Amniotic epithelial cell (primary cell): ENCODE data around the gene LONRF3.

Experiments used
- DNase-seq: peaks from one replicate; pipeline ENCODE4 v3.0.0-alpha.2; 2010; ENCODE audit warnings: low read depth

Gene LONRF3

DNA sequence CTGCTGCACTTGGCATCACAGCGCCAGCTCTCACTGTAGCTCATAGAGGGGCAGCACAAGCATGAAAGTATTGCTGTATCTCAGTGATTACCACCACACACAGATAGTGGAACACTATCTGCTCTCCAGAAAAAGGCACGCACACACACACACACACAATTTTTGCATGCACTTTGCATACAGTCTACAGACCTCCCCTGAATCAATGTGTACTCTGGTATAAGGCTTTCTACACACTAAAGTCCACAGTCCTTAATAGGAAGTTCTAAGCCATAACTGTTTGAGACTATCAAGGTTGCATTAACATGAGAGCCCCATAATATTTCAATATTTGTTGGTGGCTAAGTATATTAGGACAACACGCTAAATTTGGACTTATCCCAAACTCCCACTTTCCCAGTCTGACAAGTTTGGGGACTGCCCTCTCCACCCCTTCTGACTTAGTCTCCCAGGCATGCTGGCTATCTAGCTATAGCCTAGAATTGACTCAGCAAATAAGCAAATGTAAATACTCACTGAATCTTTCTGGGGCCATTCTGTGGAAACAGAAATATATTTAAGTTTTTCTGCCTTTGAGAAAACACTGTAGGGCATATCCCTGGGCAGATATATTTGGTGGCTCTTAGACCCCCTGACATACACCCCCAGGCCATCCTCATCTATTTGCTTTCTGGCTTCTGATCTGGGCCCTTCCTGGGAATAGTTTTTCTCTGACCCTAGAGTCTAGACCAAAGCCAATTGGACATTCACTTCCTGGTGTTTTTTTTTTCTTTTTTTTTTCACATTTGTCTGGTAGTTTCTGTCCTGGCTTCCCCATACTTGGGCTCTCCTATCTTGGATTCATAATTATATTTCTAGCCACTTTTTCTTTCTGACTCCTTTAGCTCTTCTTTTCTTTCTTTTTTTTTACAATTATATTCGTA, 62.0 kb downstream of the LONRF3 start:
- DNase-seq = no peak

DNA sequence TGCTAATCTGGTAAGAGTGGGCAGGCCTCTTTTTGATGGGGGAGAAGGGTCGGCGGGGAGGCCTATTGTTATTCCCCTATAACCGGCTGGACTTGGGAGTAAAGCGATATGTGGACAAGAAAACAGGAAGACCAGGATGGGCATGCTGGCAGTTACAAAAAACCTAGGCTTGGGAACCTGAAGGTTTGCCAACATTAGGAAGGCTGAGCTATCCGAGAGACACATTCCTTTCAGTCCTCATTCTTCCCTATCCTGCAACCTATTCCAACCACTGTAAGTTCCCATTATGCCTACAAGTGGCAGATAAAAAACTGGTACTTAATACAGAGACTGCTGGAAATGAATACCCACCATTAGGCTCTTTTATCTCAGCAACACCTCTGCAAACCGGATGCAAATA, 66.0 kb downstream of the LONRF3 start:
- no peak for DNase-seq

DNA sequence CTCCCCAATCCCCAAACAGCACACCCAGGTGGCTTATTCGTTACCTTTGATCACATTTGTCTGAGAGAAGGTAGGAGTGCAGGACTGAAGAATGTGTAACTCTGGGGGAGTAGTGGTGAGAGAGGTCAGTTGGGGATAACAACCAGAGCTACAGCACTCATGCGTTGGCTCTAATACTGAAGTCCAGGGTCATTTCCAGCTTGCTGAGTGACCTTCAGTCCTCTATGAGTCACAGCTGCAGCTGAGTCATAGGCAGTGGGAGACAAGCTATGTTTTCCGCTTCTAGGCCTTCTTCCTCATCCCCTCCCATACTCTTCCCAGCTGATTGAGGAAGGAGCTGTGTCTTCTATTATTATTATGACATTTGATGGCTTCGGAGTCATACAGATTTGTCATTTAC, 66.8 kb downstream of the LONRF3 start:
- peak; percentile 83 for DNase-seq

DNA sequence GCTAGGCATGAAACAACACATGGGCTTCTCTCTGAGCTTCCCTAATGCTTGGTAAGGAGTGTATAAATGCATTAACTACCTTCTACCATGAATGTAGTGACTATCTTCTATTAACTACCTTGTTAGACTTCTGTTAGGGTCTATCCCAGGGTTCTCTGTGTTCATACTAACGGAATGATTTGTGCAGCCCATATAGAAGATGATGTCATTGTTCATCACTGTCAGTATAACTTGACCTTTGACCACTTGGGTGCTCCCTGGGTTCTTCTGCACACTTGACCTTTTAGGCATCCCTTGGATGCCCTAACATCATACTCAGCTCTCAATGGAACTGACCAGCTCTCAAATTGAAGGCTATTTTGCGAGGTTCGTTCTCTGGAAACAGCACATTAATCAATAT, 67.6 kb downstream of the LONRF3 start:
- DNase-seq = no peak

DNA sequence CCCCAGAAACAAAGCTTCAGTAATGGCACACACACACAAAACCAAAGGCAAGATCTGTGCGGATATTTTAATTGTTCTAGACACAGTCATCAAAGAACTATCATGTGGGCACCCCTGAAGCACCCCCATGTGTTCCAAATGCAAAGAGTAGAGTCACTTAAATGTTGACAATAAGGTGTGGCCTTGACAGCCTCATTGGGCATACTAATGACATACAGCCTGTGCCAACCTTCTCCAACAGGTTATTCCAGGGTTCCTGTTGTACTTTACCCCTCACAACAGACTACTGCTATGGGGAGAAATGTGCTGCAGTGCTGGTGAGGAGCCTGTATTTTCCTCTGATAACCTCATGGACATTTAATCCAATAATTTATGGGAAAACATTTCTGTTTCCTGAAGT, 68.6 kb downstream of the LONRF3 start:
- DNase-seq = no peak

DNA sequence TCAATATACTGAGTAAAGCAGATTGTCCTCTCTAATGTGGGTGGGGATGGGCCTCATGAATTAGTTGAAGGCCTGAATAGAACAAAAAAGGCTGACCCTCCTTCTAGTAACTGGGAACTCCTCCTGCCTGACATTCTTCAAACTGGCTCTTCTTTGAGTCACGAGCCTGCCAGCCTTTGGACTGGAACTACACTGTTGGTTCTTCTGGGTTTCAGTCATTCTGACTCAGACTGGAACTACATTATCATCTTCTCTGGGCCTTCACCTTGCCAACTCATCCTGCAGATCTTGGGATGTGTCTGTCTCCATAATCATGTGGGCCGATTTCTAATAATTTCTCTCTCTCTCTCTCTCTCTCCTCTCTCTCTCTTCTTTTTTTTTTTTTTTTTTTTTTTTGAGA, 71.5 kb downstream of the LONRF3 start:
- DNase-seq = no peak

DNA sequence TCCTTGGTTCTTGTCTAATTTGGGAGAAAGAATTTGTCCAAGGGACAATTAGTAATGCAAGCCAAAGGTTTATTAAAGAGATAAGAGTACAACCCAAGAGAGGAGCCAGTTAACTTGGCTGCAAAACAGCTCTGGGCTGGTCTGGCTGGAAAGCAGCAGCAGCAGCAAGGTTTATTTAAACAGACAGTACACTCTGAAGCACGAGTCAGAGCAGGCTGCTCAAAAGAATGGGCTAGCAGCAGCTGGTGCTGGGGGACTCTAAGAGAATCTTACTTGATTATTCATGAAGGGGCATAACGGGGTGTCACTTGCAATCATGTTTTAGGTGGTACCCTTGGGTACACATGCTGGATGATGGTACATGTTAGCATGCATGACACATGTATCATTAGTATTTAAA, 81.3 kb downstream of the LONRF3 start:
- DNase-seq = no peak

DNA sequence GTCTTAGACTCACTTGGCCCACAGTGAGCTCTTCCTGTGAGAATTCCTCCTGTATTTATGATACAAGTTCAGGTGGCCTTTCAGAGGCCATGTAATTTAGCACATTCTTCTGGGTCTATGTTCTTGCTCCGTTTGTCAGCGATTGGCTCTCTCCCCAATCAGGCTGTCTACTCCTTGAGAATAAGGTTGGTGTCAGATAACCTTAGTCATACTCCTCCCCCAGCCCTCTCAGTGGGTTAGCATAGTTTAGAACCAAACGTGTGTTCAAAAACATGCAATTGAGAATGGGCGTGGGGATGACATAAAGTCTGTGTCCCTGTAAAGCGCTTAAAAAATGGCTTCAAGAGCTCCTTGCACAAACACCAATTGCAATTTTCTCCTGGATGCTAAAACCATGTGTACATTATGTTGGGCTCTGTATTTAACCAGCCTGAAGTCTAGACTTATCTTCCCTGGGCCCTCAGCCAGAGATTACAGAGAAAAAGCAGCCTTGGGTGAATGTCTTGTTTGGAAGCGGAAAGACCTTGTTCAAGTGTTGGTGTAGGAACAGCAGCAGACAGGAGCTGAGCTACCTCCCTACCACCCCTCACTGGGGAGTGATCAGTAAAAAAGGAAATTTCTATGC, 88.4 kb downstream of the LONRF3 start:
- peak; percentile 10 for DNase-seq

DNA sequence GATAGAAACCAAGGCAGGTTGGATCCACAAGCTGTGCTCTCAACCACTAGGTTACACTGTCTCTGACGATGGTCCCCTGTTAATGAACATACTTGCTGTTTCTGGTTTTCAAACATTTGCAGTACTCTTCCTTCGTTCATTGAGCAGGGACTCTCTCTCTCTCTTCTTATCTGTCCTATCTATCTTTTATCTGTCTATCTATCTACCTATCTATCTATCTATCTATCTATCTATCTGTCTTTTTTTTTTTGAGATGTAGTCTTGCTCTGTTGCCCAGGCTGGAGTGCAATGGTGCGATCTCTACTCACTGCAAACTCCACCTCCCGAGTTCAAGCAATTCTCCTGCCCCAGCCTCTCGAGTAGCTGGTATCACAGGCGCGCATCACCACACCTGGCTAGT, 89.0 kb downstream of the LONRF3 start:
- DNase-seq = no peak

DNA sequence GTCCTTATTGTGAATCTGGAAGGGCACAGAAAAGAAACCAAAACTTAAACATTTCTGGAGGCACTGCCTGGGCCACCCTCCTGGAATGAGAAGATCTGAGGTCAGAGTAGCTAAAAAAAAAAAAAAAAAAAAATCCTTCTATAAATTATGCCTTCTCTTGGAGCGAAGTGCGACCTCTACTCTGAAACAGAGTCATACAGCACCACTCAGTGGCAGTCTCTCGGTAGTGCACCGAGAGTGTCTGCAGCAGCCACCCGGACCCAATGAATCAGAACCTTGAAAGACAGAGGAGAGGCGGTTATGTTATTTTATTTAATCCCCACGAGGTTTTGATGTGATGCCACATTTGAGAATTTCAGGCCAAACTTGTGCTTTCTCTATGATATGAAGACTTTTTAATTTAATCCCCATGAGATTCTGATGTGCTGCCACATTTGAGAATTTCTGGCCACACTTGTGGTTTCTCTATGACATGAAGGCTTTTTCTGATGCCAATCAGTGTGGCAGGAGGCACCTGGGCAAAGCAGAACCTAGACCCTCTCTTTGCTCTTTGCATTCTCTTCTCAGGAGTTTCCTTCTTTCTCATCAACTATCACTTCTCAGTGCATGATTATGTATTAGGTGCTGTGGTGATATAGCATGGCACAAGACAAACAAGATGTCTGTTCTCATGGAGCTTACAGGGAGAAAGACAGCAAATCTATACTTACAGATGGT, 92.8 kb downstream of the LONRF3 start:
- peak; percentile 43 for DNase-seq
